ENCODE data around the gene HINT1.

GRCh38 chr5:131206061-131206460 lies 41.0 kb upstream of the HINT1 start:
- TF ChIP-seq CTCF (IDR thresholded peaks at IDR 0.05 in 4 of 5, conservative IDR thresholded peaks at IDR 0.05 in 1 of 5) (no peak), POLR2A (IDR thresholded peaks at IDR 0.05) (no peak)
